Endothelial cell (in vitro differentiated cells): ENCODE measurements around the gene CDC123. TPM values are rescaled to one million over a fixed set of nuclear protein-coding genes. Genes with fewer than 3 reads are reported as not detected.
"Not testable (repeated sequence)": the region's sequence is repeated elsewhere in the genome, so short reads cannot be mapped to it uniquely, and the experiment has no call there.

ENCODE experiments used
- DNase-seq: peaks from one replicate; pipeline ENCODE4 v3.0.0; 2021; ENCODE audit warnings: low spot score
- H3K27ac Mint-ChIP-seq: one replicate; pipeline ENCODE4 v1.8.0; 2021; ENCODE audit warnings: mixed read lengths, inconsistent platforms; ENCODE audit not compliant: unreplicated experiment
- H3K27me3 Mint-ChIP-seq: one replicate; pipeline ENCODE4 v1.8.0; 2021; ENCODE audit warnings: mild to moderate bottlenecking, moderate library complexity, mixed read lengths, inconsistent platforms; ENCODE audit not compliant: unreplicated experiment
- H3K36me3 Mint-ChIP-seq: one replicate; pipeline ENCODE4 v1.8.0; 2021; ENCODE audit warnings: mild to moderate bottlenecking, low read depth, mixed read lengths, inconsistent platforms; ENCODE audit not compliant: unreplicated experiment
- H3K4me1 Mint-ChIP-seq: one replicate; pipeline ENCODE4 v1.8.0; 2021; ENCODE audit warnings: mild to moderate bottlenecking, mixed read lengths, inconsistent platforms; ENCODE audit not compliant: unreplicated experiment
- H3K4me3 Mint-ChIP-seq: one replicate; pipeline ENCODE4 v1.8.0; 2021; ENCODE audit warnings: mild to moderate bottlenecking, mixed read lengths, inconsistent platforms; ENCODE audit not compliant: unreplicated experiment
- H3K9me3 Mint-ChIP-seq: one replicate; pipeline ENCODE4 v1.8.0; 2021; ENCODE audit warnings: mixed read lengths, inconsistent platforms; ENCODE audit not compliant: unreplicated experiment
- CTCF ChIP-seq: fragments of 200-600 bp; sonication (generic); IDR thresholded peaks from one replicate; pipeline ENCODE4 v1.5.0; 2021; ENCODE audit warnings: antibody characterized with exemption; ENCODE audit not compliant: unreplicated experiment
- total RNA-seq: library from RNA; stranded (reverse); fragmentation: NEBNext Ultra II Directional; extraction: Animal tissue kit (Norgen Biotek cat#: 25700); gene quantifications from one replicate; pipeline ENCODE4 v1.2.1, GENCODE V29; 2021; ENCODE audit not compliant: unreplicated experiment

The CDC123 gene
- total RNA-seq, 1 donor from 2014 or later = 85.9 TPM

GRCh38 chr10:12228851-12229250 lies 32.9 kb downstream of the CDC123 start:
- H3K36me3 Mint-ChIP-seq = peaks cover 37% of the 10 kb centered on the region
- no peaks in the 10 kb centered on the region for H3K27me3 Mint-ChIP-seq
- H3K4me3 Mint-ChIP-seq = no peak overlapping the region
- H3K4me1 Mint-ChIP-seq = peaks cover 2% of the 10 kb centered on the region
- no peak for DNase-seq
- H3K27ac Mint-ChIP-seq = no peak overlapping the region
- no peaks in the 10 kb centered on the region for H3K9me3 Mint-ChIP-seq
- no peak for TF ChIP-seq CTCF

- H3K36me3 Mint-ChIP-seq = peaks cover 32% of the 10 kb centered on the region
- H3K27ac Mint-ChIP-seq, H3K4me3 Mint-ChIP-seq, H3K4me1 Mint-ChIP-seq, DNase-seq, H3K27me3 Mint-ChIP-seq, H3K9me3 Mint-ChIP-seq: not testable (repeated sequence)
Observed at GRCh38 chr10:12234687-12235086, 38.7 kb downstream of the CDC123 start.

- Mint-ChIP-seq H3K4me1 (no peaks in the 10 kb centered on the region), H3K27ac (no peak overlapping the region), H3K36me3 (peaks cover 31% of the 10 kb centered on the region), H3K27me3 (no peaks in the 10 kb centered on the region), H3K4me3 (no peak overlapping the region), H3K9me3 (no peaks in the 10 kb centered on the region)
- no peak for DNase-seq
- TF ChIP-seq CTCF = no peak
Observed at GRCh38 chr10:12235116-12235694, 39.2 kb downstream of the CDC123 start.

- no peak for DNase-seq
- H3K4me1 Mint-ChIP-seq = no peaks in the 10 kb centered on the region
- H3K27me3 Mint-ChIP-seq = no peaks in the 10 kb centered on the region
- no peak overlapping the region for H3K4me3 Mint-ChIP-seq
- TF ChIP-seq CTCF = no peak
- H3K27ac Mint-ChIP-seq = no peak overlapping the region
- no peaks in the 10 kb centered on the region for H3K9me3 Mint-ChIP-seq
- H3K36me3 Mint-ChIP-seq = peaks cover 30% of the 10 kb centered on the region
Observed at GRCh38 chr10:12235796-12236195, 39.8 kb downstream of the CDC123 start.

GRCh38 chr10:12237265-12238220 lies 41.6 kb downstream of the CDC123 start:
- DNase-seq = no peak
- Mint-ChIP-seq H3K27ac (no peak overlapping the region), H3K36me3 (peaks cover 33% of the 10 kb centered on the region), H3K4me3 (no peak overlapping the region), H3K9me3 (no peaks in the 10 kb centered on the region), H3K4me1 (peaks cover 14% of the 10 kb centered on the region), H3K27me3 (no peaks in the 10 kb centered on the region)
- TF ChIP-seq CTCF = no peak
